Cardiac muscle cell (in vitro differentiated cells and primary cell): ENCODE measurements around the gene OPHN1. TPM values are rescaled to one million over a fixed set of nuclear protein-coding genes. Genes with fewer than 3 reads are reported as not detected.

Source experiments
- DNase-seq, 2 donors: peaks; one replicate each; pipeline versions ENCODE4 v3.0.0 to v3.0.0-alpha.2; 2010 to 2017; ENCODE audit warnings: low read depth in 1 of 2, low spot score in 1 of 2
- H3K27ac ChIP-seq: fragments of 200-600 bp; sonication (generic); 2 replicates; pipeline ENCODE4 v1.5.1; 2016
- H3K27me3 ChIP-seq: fragments of 200-600 bp; sonication (generic); 2 replicates; pipeline ENCODE4 v1.6.0; 2016; ENCODE audit warnings: control low read depth
- H3K36me3 ChIP-seq: fragments of 200-600 bp; sonication (generic); 2 replicates; pipeline ENCODE4 v1.5.1; 2016; ENCODE audit warnings: control low read depth
- H3K4me1 ChIP-seq: fragments of 200-600 bp; sonication (generic); 2 replicates; pipeline ENCODE4 v1.8.1; 2017; ENCODE audit warnings: low read depth, mild to moderate bottlenecking, mixed run types
- H3K4me3 ChIP-seq: fragments of 200-600 bp; sonication (generic); 2 replicates; pipeline ENCODE4 v1.5.1; 2016; ENCODE audit warnings: mild to moderate bottlenecking
- H3K9me3 ChIP-seq: fragments of 200-600 bp; sonication (generic); 2 replicates; pipeline ENCODE4 v1.5.1; 2017; ENCODE audit warnings: low read depth, mild to moderate bottlenecking, control low read depth
- CTCF ChIP-seq: IDR thresholded peaks from 2 replicates; pipeline ENCODE4 v1.5.1; 2012; ENCODE audit warnings: low read depth, mild to moderate bottlenecking, low read length
- polyA plus RNA-seq: library from polyadenylated mRNA; unstranded; fragments of >200 nt; fragmentation: Nextera tagmentation; extraction: Ambion mirVana; gene quantifications from 2 replicates; pipeline ENCODE4 v1.2.1, GENCODE V29; 2016
- total RNA-seq: library from RNA; depleted of rRNA; stranded (reverse); fragments of >200 nt; gene quantifications from 2 replicates; pipeline ENCODE4 v1.2.3, GENCODE V29; 2016

OPHN1 gene
- total and polyA plus RNA-seq, 2 experiments from 2014 or later = 2.4 to 4.7 TPM

GRCh38 chrX:68288127-68288526 lies 145.2 kb downstream of the OPHN1 start:
- H3K9me3 ChIP-seq = no peaks in the 10 kb centered on the region
- TF ChIP-seq CTCF = no peak
- no peaks in the 10 kb centered on the region for H3K27me3 ChIP-seq
- no peaks in the 10 kb centered on the region for H3K4me1 ChIP-seq
- H3K4me3 ChIP-seq = no peak overlapping the region
- DNase-seq = no peak
- no peak overlapping the region for H3K27ac ChIP-seq
- H3K36me3 ChIP-seq = no peaks in the 10 kb centered on the region

- H3K9me3 ChIP-seq = no peaks in the 10 kb centered on the region
- H3K27me3 ChIP-seq = no peaks in the 10 kb centered on the region
- no peaks in the 10 kb centered on the region for H3K4me1 ChIP-seq
- no peak for DNase-seq
- no peak overlapping the region for H3K27ac ChIP-seq
- H3K4me3 ChIP-seq = no peak overlapping the region
- no peak for TF ChIP-seq CTCF
- H3K36me3 ChIP-seq = no peaks in the 10 kb centered on the region
Observed at GRCh38 chrX:68287419-68287818, 145.9 kb downstream of the OPHN1 start.

GRCh38 chrX:68286980-68287379 lies 146.3 kb downstream of the OPHN1 start:
- Histone ChIP-seq H3K4me3 (no peak overlapping the region), H3K36me3 (no peaks in the 10 kb centered on the region), H3K4me1 (no peaks in the 10 kb centered on the region), H3K9me3 (no peaks in the 10 kb centered on the region), H3K27me3 (no peaks in the 10 kb centered on the region), H3K27ac (no peak overlapping the region)
- DNase-seq = no peak
- no peak for TF ChIP-seq CTCF

GRCh38 chrX:68286076-68286475 lies 147.2 kb downstream of the OPHN1 start:
- DNase-seq = no peak

GRCh38 chrX:68284281-68284904 lies 148.9 kb downstream of the OPHN1 start:
- no peaks in the 10 kb centered on the region for H3K27me3 ChIP-seq
- no peak overlapping the region for H3K4me3 ChIP-seq
- TF ChIP-seq CTCF = no peak
- no peak overlapping the region for H3K27ac ChIP-seq
- no peaks in the 10 kb centered on the region for H3K36me3 ChIP-seq
- no peaks in the 10 kb centered on the region for H3K9me3 ChIP-seq
- DNase-seq = no peak
- H3K4me1 ChIP-seq = no peaks in the 10 kb centered on the region

More at GRCh38 chrX:68286076-68286475, 147.2 kb downstream of the OPHN1 start:
- no peak for TF ChIP-seq CTCF
- Histone ChIP-seq H3K27me3 (no peaks in the 10 kb centered on the region), H3K9me3 (no peaks in the 10 kb centered on the region), H3K4me3 (no peak overlapping the region), H3K36me3 (no peaks in the 10 kb centered on the region), H3K4me1 (no peaks in the 10 kb centered on the region), H3K27ac (no peak overlapping the region)
